B cell (primary cell): ENCODE measurements around the gene PDHX.

ENCODE experiments used
- EZH2 ChIP-seq: IDR thresholded peaks from 2 replicates; pipeline ENCODE4 v1.6.1; 2012; ENCODE audit warnings: borderline replicate concordance, low read depth, mild to moderate bottlenecking, moderate library complexity, low read length; ENCODE audit not compliant: insufficient read depth, poor library complexity, severe bottlenecking
- TF ChIP-seq, protein P1 (sequence below): fragments of 200-600 bp; IDR thresholded peaks from one replicate; pipeline ENCODE4 v1.8.0; 2022; ENCODE audit warnings: antibody characterized with exemption, mild to moderate bottlenecking

DNA sequence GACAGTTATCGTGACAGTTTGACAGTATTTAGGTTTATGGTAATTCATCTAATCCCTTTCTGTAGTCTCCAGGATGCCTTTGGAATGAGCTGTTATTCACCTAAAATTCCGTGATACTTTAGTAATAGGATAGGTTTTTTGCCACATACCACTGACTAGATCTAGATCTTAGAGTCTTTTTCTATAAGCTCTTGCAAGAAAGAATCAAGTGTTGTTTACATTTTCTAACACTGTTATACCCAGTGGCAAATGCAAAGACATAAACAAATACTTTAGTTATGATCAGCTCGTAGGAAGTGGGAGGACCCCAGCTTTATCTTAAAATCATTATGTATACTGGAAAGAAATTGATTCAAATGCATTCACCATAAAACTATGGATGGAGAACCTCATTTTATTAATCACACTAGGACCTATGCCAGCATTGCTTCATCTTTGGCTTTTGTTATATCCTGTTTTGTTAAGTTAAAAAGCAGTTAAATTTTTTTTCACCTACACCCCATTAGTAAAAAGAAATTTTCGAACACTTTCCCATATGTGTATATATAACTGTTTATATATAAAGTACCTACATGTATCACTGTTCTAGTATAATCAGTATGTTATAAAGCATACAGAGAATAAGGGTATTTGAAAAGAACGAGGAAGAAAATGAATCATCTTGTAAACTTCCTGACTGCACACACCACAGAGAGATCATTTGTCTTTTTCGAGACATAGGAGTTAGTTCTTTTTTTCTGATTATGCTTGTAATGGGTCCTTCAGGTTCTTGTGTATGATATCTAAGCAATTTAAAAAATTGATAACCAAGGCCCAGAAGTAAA lies 60.9 kb downstream of the PDHX start:
- TF ChIP-seq, protein P1, sequence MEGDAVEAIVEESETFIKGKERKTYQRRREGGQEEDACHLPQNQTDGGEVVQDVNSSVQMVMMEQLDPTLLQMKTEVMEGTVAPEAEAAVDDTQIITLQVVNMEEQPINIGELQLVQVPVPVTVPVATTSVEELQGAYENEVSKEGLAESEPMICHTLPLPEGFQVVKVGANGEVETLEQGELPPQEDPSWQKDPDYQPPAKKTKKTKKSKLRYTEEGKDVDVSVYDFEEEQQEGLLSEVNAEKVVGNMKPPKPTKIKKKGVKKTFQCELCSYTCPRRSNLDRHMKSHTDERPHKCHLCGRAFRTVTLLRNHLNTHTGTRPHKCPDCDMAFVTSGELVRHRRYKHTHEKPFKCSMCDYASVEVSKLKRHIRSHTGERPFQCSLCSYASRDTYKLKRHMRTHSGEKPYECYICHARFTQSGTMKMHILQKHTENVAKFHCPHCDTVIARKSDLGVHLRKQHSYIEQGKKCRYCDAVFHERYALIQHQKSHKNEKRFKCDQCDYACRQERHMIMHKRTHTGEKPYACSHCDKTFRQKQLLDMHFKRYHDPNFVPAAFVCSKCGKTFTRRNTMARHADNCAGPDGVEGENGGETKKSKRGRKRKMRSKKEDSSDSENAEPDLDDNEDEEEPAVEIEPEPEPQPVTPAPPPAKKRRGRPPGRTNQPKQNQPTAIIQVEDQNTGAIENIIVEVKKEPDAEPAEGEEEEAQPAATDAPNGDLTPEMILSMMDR = no peak
- no peak for TF ChIP-seq EZH2
